Activated T-helper 2 cell treated with anti-CD3 and anti-CD28 coated beads, Interferon-gamma antibody, Interleukin-2, Interleukin-4, amounts not matched to agents 10 μg/mL and 5 μg/mL and 100 μg/mL, durations not matched to agents 14 hours and 24 hours and 36 hours (primary cell): ENCODE results near the gene FDXR. TPM values are rescaled to one million over a fixed set of nuclear protein-coding genes. Genes with fewer than 3 reads are reported as not detected.

Experiments
- DNase-seq: peaks from one replicate; pipeline ENCODE4 v3.0.0; 2021; ENCODE audit warnings: low spot score
- H3K27ac Mint-ChIP-seq: one replicate; pipeline ENCODE4 v1.8.0; 2021; ENCODE audit warnings: mixed read lengths
- H3K27me3 Mint-ChIP-seq: one replicate; pipeline ENCODE4 v1.8.0; 2021; ENCODE audit warnings: low read depth, mixed read lengths
- H3K36me3 Mint-ChIP-seq: one replicate; pipeline ENCODE4 v1.8.0; 2021; ENCODE audit warnings: low read depth, mixed read lengths
- H3K4me1 Mint-ChIP-seq: one replicate; pipeline ENCODE4 v1.8.0; 2021; ENCODE audit warnings: low read depth, mixed read lengths
- H3K4me3 Mint-ChIP-seq: one replicate; pipeline ENCODE4 v1.8.0; 2021; ENCODE audit warnings: low read depth, mild to moderate bottlenecking, moderate library complexity, mixed read lengths
- H3K9me3 Mint-ChIP-seq: one replicate; pipeline ENCODE4 v1.8.0; 2021; ENCODE audit warnings: mixed read lengths
- intact Hi-C: fragments of 100-400 bp; cut with micrococcal nuclease; formaldehyde crosslinking; loops from one replicate; pipeline ENCODE4 v1.15.1; 2023
- total RNA-seq: library from RNA; stranded (reverse); gene quantifications from 2 replicates; pipeline ENCODE4 v1.2.3, GENCODE V29; 2022

The FDXR gene
- total RNA-seq, 1 donor from 2014 or later = 17.8 TPM

- Mint-ChIP-seq H3K36me3 (no peaks in the 10 kb centered on the region), H3K9me3 (no peaks in the 10 kb centered on the region), H3K4me1 (peaks cover 2% of the 10 kb centered on the region), H3K27ac (no peak overlapping the region), H3K4me3 (no peak overlapping the region), H3K27me3 (peaks cover 45% of the 10 kb centered on the region)
- intact Hi-C loops = no loop called here
- no peak for DNase-seq
Measured at GRCh38 chr17:74892013-74892841, 19.4 kb upstream of the FDXR start.

GRCh38 chr17:74890554-74890953 lies 17.8 kb upstream of the FDXR start:
- no peak for DNase-seq
- Mint-ChIP-seq H3K27me3 (peaks cover 35% of the 10 kb centered on the region), H3K9me3 (no peaks in the 10 kb centered on the region), H3K4me1 (peaks cover 2% of the 10 kb centered on the region), H3K36me3 (no peaks in the 10 kb centered on the region), H3K4me3 (no peak overlapping the region), H3K27ac (no peak overlapping the region)
- intact Hi-C loops = no loop called here

GRCh38 chr17:74888469-74888868 lies 15.7 kb upstream of the FDXR start:
- intact Hi-C loops = no loop called here
- H3K4me1 Mint-ChIP-seq = no peaks in the 10 kb centered on the region
- H3K36me3 Mint-ChIP-seq = no peaks in the 10 kb centered on the region
- peaks cover 20% of the 10 kb centered on the region for H3K27me3 Mint-ChIP-seq
- H3K4me3 Mint-ChIP-seq = no peak overlapping the region
- no peaks in the 10 kb centered on the region for H3K9me3 Mint-ChIP-seq
- DNase-seq = no peak
- no peak overlapping the region for H3K27ac Mint-ChIP-seq

- Mint-ChIP-seq H3K9me3 (no peaks in the 10 kb centered on the region), H3K36me3 (no peaks in the 10 kb centered on the region), H3K27me3 (peaks cover 5% of the 10 kb centered on the region), H3K4me3 (no peak overlapping the region), H3K27ac (no peak overlapping the region), H3K4me1 (no peaks in the 10 kb centered on the region)
- intact Hi-C loops = no loop called here
- DNase-seq = no peak
Measured at GRCh38 chr17:74883241-74883745, 10.5 kb upstream of the FDXR start.

GRCh38 chr17:74882517-74883240 lies 9.9 kb upstream of the FDXR start:
- Mint-ChIP-seq H3K27me3 (peaks cover 5% of the 10 kb centered on the region), H3K27ac (no peak overlapping the region), H3K4me3 (no peak overlapping the region), H3K36me3 (no peaks in the 10 kb centered on the region), H3K4me1 (no peaks in the 10 kb centered on the region), H3K9me3 (no peaks in the 10 kb centered on the region)
- no peak for DNase-seq
- intact Hi-C loops = no loop called here

- H3K4me3 Mint-ChIP-seq = no peak overlapping the region
- intact Hi-C loops = no loop called here
- H3K27ac Mint-ChIP-seq = no peak overlapping the region
- no peak for DNase-seq
- no peaks in the 10 kb centered on the region for H3K4me1 Mint-ChIP-seq
- no peaks in the 10 kb centered on the region for H3K9me3 Mint-ChIP-seq
- peaks cover 7% of the 10 kb centered on the region for H3K27me3 Mint-ChIP-seq
- H3K36me3 Mint-ChIP-seq = no peaks in the 10 kb centered on the region
Measured at GRCh38 chr17:74881073-74881472, 8.3 kb upstream of the FDXR start.

GRCh38 chr17:74879308-74879707 lies 6.5 kb upstream of the FDXR start:
- no peak for DNase-seq
- Mint-ChIP-seq H3K27me3 (peaks cover 3% of the 10 kb centered on the region), H3K36me3 (no peaks in the 10 kb centered on the region), H3K27ac (no peak overlapping the region), H3K9me3 (no peaks in the 10 kb centered on the region), H3K4me1 (no peaks in the 10 kb centered on the region), H3K4me3 (no peak overlapping the region)
- intact Hi-C loops = loop anchor here (10.0 kb wide), 1 partner anchor 1645 kb away; a partner anchor contains a TSS

GRCh38 chr17:74878658-74879057 lies 5.9 kb upstream of the FDXR start:
- Mint-ChIP-seq H3K4me1 (peaks cover 6% of the 10 kb centered on the region), H3K9me3 (no peaks in the 10 kb centered on the region), H3K27ac (no peak overlapping the region), H3K36me3 (no peaks in the 10 kb centered on the region), H3K27me3 (peaks cover 3% of the 10 kb centered on the region), H3K4me3 (no peak overlapping the region)
- intact Hi-C loops = loop anchor here (10.0 kb wide), 1 partner anchor 1644 kb away; a partner anchor contains a TSS
- DNase-seq = no peak

GRCh38 chr17:74877592-74878548 lies 5.1 kb upstream of the FDXR start:
- H3K27me3 Mint-ChIP-seq = peaks cover 3% of the 10 kb centered on the region
- H3K36me3 Mint-ChIP-seq = no peaks in the 10 kb centered on the region
- no peak overlapping the region for H3K27ac Mint-ChIP-seq
- intact Hi-C loops = loop anchor here (10.0 kb wide), 1 partner anchor 1643 kb away; a partner anchor contains a TSS
- peaks cover 6% of the 10 kb centered on the region for H3K4me1 Mint-ChIP-seq
- no peaks in the 10 kb centered on the region for H3K9me3 Mint-ChIP-seq
- no peak for DNase-seq
- no peak overlapping the region for H3K4me3 Mint-ChIP-seq

GRCh38 chr17:74875977-74876593 lies 3.3 kb upstream of the FDXR start:
- intact Hi-C loops = loop anchor here (10.0 kb wide), 1 partner anchor 1641 kb away; a partner anchor contains a TSS
- Mint-ChIP-seq H3K4me1 (peaks cover 17% of the 10 kb centered on the region), H3K9me3 (no peaks in the 10 kb centered on the region), H3K27me3 (peaks cover 3% of the 10 kb centered on the region), H3K4me3 (no peak overlapping the region), H3K36me3 (peaks cover 4% of the 10 kb centered on the region), H3K27ac (no peak overlapping the region)
- DNase-seq = no peak

- Mint-ChIP-seq H3K4me3 (no peak overlapping the region), H3K36me3 (peaks cover 4% of the 10 kb centered on the region), H3K4me1 (peaks cover 17% of the 10 kb centered on the region), H3K27me3 (peaks cover 3% of the 10 kb centered on the region), H3K9me3 (no peaks in the 10 kb centered on the region), H3K27ac (no peak overlapping the region)
- intact Hi-C loops = loop anchor here (10.0 kb wide), 1 partner anchor 1641 kb away; a partner anchor contains a TSS
- DNase-seq = no peak
Measured at GRCh38 chr17:74875155-74875976, 2.6 kb upstream of the FDXR start.
